HG02571 (cell line): ENCODE data around the gene RPL35A.
"Not testable (repeated sequence)": the region's sequence is repeated elsewhere in the genome, so short reads cannot be mapped to it uniquely, and the experiment has no call there.

Experiments
- ATAC-seq: cut with Tn5 transposase; IDR thresholded peaks from one replicate; pipeline ENCODE4 v1.9.1; 2021; ENCODE audit warnings: mild to moderate bottlenecking, moderate library complexity; ENCODE audit not compliant: unreplicated experiment

Gene RPL35A

GRCh38 chr3:197949778-197950676 is at the start of gene RPL35A:
Gene RPL35A, plus strand, starts transcription at chr3:197950190. Its CDS starts 778 bp downstream, at chr3:197950968.
- peak; percentile 88 for ATAC-seq

- ATAC-seq: no peak
These were observed 48.4 kb upstream of the RPL35A start for GRCh38 chr3:197901626-197902025.

GRCh38 chr3:197906023-197906849 is 43.8 kb upstream of the RPL35A start:
- ATAC-seq: peak; percentile 84

GRCh38 chr3:197906850-197907187 is 43.2 kb upstream of the RPL35A start:
- no peak for ATAC-seq

GRCh38 chr3:197907196-197907595 is 42.8 kb upstream of the RPL35A start:
- ATAC-seq: no peak

- ATAC-seq: not testable (repeated sequence)
These were observed 41.4 kb upstream of the RPL35A start for GRCh38 chr3:197908550-197908949.

GRCh38 chr3:197908957-197909701 is 40.9 kb upstream of the RPL35A start:
- no peak for ATAC-seq

- ATAC-seq: no peak
These were observed 37.1 kb upstream of the RPL35A start for GRCh38 chr3:197912741-197913476.

- no peak for ATAC-seq
These were observed 36.2 kb upstream of the RPL35A start for GRCh38 chr3:197913641-197914380.

- ATAC-seq: not testable (repeated sequence)
These were observed 28.3 kb upstream of the RPL35A start for GRCh38 chr3:197921429-197922275.

GRCh38 chr3:197926418-197926817 is 23.6 kb upstream of the RPL35A start:
- no peak for ATAC-seq

- ATAC-seq: not testable (repeated sequence)
These were observed 22.4 kb upstream of the RPL35A start for GRCh38 chr3:197927578-197927977.

GRCh38 chr3:197936819-197937384 is 13.1 kb upstream of the RPL35A start:
- ATAC-seq: no peak

- ATAC-seq: no peak
These were observed 9.1 kb upstream of the RPL35A start for GRCh38 chr3:197940745-197941384.

- no peak for ATAC-seq
These were observed 6.9 kb upstream of the RPL35A start for GRCh38 chr3:197942956-197943556.

GRCh38 chr3:197949191-197949777 is 706 bp upstream of the RPL35A start:
- ATAC-seq: no peak

GRCh38 chr3:197950677-197951061 is 679 bp downstream of the RPL35A start:
- no peak for ATAC-seq
